HEK293T (cell line): Measurements from ENCODE around the gene PBRM1.

Source experiments
- ELF4 ChIP-seq: fragments of 450-650 bp; IDR thresholded peaks from 2 replicates; pipeline ENCODE4 v1.6.1; 2017; ENCODE audit warnings: antibody characterized with exemption
- FOXA1 ChIP-seq: fragments of 450-650 bp; IDR thresholded peaks from 2 replicates; pipeline ENCODE4 v1.6.1; 2016; ENCODE audit warnings: mild to moderate bottlenecking
- FOXM1 ChIP-seq: fragments of 450-650 bp; IDR thresholded peaks from 2 replicates; pipeline ENCODE4 v1.6.1; 2017; ENCODE audit warnings: mild to moderate bottlenecking, borderline replicate concordance
- HDGF ChIP-seq: fragments of 450-650 bp; IDR thresholded peaks from 2 replicates; pipeline ENCODE4 v1.6.1; 2017; ENCODE audit warnings: antibody characterized with exemption, borderline replicate concordance
- LEF1 ChIP-seq: fragments of 450-650 bp; IDR thresholded peaks from 2 replicates; pipeline ENCODE4 v1.6.1; 2017; ENCODE audit warnings: mild to moderate bottlenecking, borderline replicate concordance
- PKNOX1 ChIP-seq: fragments of 450-650 bp; IDR thresholded peaks from 2 replicates; pipeline ENCODE4 v1.6.1; 2016
- SP1 ChIP-seq: fragments of 450-650 bp; IDR thresholded peaks from 2 replicates; pipeline ENCODE4 v1.6.1; 2017
- SUZ12 ChIP-seq: fragments of 450-650 bp; IDR thresholded peaks from 2 replicates; pipeline ENCODE4 v1.6.1; 2016; ENCODE audit warnings: mild to moderate bottlenecking

GRCh38 chr3:52722491-52722890 is 36.8 kb upstream of the PBRM1 start:
- TF ChIP-seq FOXA1 (no peak), SUZ12 (no peak), SP1 (no peak), ELF4 (no peak), HDGF (no peak), FOXM1 (no peak), LEF1 (no peak), PKNOX1 (no peak)
